Body of pancreas (tissue), 4 donors: ENCODE data around the gene ENHO.

Experiments
- CTCF ChIP-seq, 7 experiments: fragments of 450-650 bp in 4 of 7; fragments of 200-600 bp in 3 of 7; sonication (generic) in 3 of 7; IDR thresholded peaks; one replicate each; pipeline ENCODE4 v1.5.1; 2016 to 2019; ENCODE audit warnings: antibody characterized with exemption in 7 of 7
- POLR2A ChIP-seq, 3 donors: fragments of 450-650 bp; IDR thresholded peaks; one replicate each; pipeline ENCODE4 v1.6.1; 2016; ENCODE audit warnings: antibody characterized with exemption in 3 of 3, mild to moderate bottlenecking in 2 of 3

GRCh38 chr9:34493972-34494535 is 28.7 kb downstream of the ENHO start:
- TF ChIP-seq CTCF (IDR thresholded peaks at IDR 0.05) (no peak), POLR2A (IDR thresholded peaks at IDR 0.05) (no peak)
